GM11168 (cell line): ENCODE measurements around the gene FLNC.

Source experiments
- in situ Hi-C: fragments of 300-500 bp; cut with MboI; formaldehyde crosslinking; loops from one replicate; pipeline ENCODE4 v1.12.0; 2022; ENCODE audit warnings: low sequenced_read_pairs; ENCODE audit not compliant: unreplicated experiment

The FLNC gene

DNA sequence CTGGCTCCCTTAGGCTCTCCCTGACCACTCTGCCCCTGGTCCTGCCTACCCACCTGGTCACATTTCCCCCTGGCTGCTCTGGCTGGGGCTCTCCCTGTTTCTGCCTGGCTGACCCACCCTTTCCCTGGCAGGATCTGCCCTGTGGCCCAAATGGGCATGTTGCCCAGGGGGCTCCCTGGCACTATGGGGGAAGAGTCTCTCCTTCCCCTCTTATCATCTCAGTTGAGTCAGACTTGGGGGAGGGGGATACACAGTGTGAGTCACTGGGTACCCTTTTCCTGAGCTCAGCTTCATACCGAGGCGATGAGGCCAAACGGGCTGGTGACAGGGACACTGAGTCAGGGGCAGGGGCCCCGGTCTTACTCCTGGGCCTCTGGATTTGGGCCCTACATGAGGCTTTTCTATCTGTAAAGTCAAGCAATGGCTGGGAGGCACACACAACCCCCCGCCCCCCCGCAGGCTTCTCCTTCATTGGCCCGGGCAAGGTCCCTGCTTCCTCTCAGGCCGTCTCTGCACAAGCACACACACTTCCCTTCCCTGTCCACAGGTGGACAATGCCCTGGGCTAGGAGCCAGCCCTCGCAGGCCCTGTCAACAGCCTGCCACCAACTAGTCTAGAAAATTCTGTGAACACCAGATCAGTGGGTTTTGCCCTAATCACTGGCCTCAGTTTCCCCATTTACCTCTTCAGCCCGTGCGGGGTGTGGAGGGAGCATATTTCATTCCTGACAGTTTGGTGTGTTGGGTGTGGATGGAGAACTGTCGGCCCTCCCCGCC is 627 bp upstream of the FLNC start:
- in situ Hi-C loops = no loop called here

GRCh38 chr7:128831178-128831993 is 1.2 kb downstream of the FLNC start:
- in situ Hi-C loops = no loop called here

DNA sequence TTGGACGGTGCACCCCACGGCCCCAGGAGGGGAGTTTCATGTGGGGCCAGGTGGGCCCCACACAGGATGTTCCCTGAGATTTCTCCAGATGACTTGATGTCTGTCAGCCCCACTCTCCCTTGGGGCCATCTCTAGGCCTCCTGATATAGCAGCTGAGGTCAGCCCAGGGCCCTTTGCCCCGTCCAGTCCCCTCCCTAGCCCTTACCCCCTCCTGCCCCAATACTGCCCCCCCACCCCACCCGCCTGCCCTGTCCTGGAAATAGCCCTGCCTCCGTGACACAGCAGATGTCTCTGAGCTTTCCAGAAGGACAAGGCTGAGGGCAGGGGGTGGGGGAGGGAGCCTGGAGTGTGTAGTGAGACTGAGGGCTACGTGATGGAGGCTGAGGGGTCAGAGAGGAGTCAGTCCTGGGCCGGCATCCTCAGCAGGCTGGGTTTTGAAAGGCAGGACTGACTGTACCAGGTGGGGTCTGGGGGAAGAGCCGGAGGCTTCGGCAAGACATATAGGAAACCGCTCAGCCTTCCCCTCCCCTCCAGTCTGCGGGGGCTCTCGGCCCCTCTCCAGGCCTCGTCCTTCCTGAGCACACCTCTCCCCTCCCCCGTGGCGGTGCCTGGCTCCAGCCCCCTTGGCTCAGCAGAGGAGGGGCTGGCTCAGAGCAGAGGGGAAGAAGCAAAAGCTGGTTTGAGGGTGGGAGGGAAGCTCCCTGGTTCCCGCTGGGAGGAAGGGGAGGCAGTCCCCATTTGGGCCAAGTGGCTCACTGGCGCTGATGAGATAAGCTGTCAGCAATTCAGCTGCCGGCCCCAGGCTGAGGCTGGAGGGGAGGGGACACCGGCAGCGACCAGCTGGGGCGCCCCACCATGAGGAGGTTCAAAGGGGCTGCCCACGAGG is 2.0 kb downstream of the FLNC start:
- in situ Hi-C loops = no loop called here

DNA sequence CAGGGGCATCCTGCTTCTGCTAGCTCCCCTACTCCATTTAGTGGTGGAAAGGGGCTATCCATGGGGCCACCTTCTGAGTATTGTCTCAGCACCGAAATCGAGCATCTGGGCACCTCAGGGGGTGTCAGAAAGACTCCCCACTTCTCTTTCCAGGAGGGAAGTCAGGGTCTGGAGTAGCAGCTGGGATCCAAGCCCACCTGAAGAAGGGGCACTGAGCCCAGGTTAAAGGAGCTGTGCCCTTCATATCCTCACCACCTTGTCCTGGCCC is 2.6 kb downstream of the FLNC start:
- in situ Hi-C loops = no loop called here

DNA sequence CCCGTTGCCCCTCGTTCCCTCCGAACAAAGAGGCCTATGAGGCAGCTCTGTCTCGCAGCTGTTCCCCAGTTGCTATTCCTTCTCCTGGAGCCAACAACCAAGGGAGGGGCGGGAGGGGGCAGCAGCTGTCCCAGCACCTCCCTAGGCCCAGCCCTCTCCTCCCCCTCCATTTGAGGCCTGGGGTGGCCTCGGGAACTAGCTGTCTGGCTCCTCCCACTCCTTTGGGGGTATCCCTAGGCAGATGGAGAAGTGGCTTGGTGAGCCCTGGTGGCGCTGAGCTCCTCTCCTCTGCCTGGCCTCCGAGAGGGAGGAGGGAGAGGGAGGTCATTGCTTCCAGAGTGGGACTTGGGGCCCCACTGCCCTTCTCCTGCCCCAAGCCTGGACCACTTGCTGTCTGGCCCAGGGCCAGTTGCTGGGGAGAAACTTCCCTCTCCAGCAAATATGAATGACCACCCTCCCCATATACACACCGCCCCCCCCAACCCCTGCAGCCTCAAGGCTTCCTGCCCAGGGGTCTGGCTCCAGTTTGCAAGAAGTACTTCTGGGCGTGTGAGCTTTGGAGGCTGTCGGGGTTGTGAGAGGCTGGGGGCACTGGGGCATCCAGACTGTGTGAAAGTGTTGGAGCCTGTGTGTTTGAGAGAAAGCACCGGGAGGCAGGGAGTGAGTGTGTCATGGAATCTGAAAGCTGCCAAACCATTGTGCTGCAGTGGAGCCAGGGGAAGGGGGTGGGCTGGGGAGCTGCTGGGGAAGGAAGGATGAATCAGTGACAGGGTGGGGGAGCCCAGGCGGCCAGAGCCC is 3.1 kb downstream of the FLNC start:
- in situ Hi-C loops = no loop called here

DNA sequence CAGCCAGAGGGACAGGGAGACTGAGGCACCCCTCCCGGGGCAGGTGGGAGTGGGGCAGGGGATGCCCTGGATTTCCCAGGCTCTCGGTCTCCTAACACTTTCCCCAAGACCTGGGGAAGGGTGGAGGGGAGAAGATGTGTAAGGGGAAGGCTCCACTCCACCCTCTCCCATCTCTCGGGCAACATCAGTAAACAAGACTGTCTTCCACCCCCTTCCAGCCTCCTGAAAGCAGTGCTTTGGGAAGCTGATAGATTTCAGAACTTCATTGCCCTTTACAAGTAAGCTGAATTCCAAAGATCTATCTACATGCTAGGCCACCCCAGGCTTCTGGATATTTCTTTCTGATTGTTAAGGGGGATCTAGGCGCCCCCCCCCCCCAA is 3.7 kb downstream of the FLNC start:
- in situ Hi-C loops = no loop called here

DNA sequence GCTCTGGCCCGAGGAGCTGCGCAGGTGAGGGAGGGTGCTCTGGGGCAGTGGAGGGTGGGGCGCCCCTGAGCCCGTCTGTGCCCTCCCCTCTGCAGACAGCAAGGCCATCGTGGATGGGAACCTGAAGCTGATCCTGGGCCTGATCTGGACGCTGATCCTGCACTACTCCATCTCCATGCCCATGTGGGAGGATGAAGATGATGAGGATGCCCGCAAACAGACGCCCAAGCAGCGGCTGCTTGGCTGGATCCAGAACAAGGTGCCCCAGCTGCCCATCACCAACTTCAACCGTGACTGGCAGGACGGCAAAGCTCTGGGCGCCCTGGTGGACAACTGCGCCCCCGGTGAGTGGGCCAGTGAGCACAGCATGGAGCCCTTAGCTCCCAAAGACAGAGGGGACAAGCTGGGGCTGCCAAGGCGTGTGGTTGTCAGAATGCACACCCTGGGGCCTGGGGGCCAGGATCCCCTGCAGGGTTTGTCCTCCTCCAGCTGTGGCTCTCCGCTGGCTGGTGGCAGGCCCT is 5.1 kb downstream of the FLNC start:
- in situ Hi-C loops = no loop called here

GRCh38 chr7:128835790-128836641 is 5.8 kb downstream of the FLNC start:
- in situ Hi-C loops = no loop called here

- in situ Hi-C loops = no loop called here
Measured at GRCh38 chr7:128836729-128837348, 6.6 kb downstream of the FLNC start.

DNA sequence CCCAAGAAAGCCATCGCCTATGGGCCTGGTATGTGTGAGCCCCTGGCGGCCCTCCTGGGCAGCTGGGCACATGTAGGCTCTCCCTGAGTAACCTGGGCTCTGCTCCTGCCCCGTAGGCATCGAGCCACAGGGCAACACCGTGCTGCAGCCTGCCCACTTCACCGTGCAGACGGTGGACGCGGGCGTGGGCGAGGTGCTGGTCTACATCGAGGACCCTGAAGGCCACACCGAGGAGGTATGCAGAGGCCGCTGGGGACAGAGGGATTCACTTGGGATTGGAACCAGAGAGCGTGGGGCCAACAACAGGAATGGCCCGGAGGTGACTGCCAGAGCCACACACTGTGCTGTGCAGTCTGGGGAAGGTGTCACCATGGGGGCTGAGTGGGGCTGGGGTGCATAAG is 7.3 kb downstream of the FLNC start:
- in situ Hi-C loops = no loop called here

DNA sequence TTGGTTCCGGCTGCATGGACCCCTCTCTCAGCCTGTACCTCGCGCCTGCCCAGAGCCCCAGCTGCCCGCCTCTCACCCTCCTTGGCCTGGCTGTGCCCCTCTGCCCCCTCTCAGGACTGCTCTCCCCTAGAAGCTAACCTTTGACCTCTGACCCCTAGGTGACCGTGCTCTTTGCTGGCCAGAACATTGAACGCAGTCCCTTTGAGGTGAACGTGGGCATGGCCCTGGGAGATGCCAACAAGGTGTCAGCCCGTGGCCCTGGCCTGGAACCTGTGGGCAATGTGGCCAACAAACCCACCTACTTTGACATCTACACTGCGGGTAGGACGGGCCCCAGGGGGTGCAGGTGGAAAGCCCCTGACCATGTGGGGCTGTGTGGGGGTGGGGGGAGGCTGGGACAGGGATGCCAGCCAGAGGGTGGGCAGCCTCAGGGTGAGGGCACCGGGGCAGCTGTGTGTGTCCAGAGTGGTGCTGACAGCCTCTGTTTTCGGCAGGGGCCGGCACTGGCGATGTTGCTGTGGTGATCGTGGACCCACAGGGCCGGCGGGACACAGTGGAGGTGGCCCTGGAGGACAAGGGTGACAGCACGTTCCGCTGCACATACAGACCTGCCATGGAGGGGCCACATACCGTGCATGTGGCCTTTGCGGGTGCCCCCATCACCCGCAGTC is 8.0 kb downstream of the FLNC start:
- in situ Hi-C loops = no loop called here

DNA sequence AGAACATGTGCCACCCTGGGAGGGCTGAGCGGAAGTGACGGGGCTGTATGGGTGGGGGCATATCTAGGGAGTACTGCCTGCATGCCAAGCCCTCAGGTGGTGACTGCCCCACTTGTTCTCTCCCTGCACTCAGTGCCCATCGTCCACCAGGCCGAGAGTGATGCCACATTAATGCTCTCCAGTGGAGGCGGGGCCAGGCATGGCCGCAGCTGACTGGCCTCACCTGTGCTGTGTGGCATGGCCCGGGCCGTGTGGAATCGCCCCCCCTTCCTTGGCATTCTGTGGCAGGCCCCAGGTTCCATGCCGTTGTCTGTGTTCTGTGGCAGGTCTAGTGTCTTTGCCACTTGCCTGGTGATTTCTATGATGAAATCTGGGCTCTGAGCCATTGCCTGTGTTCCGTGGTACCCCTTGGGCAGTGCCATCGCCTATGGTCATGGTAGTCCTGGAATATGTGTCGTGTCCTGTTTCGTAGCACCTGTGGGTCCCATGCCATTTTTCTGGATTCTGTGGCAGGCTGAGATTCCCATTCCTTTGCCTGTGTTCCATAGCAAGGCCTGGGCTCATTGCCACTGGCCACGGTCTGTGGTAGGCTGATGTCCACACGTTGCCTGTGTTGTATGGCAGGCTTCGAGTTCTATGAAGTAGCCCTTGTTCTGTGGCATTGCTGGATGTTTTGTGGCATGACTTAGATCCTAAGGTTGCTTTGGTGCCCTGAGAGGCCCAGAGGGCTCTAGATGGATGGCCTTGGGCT is 8.9 kb downstream of the FLNC start:
- in situ Hi-C loops = no loop called here

DNA sequence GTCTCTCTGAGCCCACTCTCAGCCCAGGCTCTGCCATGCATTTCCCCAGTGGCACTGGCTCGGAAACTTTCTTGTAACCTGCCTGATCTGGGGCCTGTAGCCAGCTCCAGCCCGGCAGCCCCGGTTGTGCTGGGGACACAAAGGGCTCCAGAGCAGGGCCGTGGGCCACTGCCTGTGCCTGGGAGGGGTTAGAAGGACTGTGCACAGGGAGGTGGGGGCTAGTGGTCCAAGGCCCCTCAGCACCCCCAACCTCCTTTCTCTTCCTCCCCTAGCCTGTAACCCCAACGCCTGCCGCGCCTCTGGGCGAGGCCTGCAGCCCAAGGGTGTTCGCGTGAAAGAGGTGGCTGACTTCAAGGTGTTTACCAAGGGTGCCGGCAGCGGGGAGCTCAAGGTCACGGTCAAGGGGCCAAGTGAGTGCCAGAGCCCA is 9.6 kb downstream of the FLNC start:
- in situ Hi-C loops = no loop called here

- in situ Hi-C loops = no loop called here
Measured at GRCh38 chr7:128840326-128841170, 10.3 kb downstream of the FLNC start.

- in situ Hi-C loops = no loop called here
Measured at GRCh38 chr7:128841171-128841690, 11.0 kb downstream of the FLNC start.

DNA sequence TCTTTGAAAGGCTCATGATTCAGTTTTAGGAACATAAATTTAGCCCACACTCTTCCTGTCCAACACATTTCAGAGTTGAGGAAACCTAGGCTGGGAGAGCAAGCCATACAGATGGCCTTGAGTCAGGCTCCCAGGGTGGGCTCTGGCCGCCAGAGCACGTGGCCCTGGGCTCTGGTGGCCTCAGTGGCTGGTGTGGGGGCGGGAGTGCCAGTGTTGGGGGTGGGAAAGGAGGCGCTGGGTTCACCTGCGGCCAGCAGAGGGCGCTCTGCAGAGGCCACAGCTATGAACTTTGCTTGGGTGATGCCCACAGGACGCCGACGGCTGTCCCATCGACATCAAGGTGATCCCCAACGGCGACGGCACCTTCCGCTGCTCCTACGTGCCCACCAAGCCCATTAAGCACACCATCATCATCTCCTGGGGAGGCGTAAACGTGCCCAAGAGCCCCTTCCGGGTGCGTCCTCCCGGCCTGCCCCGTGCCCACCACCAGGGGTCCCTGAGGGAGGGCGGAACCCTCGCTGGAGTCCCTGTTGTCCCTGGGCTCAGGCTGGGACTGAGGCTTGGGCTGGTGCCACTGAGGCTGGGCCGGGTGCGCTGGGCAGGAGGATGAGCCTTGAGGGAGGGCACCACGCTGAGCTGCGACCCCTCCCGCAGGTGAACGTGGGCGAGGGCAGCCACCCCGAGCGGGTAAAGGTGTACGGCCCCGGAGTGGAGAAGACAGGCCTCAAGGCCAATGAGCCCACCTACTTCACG is 11.9 kb downstream of the FLNC start:
- in situ Hi-C loops = no loop called here
